Glutamatergic neuron (in vitro differentiated cells): ENCODE data around the gene STIM2. TPM values are rescaled to one million over a fixed set of nuclear protein-coding genes. Genes with fewer than 3 reads are reported as not detected.

Source experiments
- DNase-seq: peaks from one replicate; pipeline ENCODE4 v3.0.0; 2022
- H3K27ac Mint-ChIP-seq: one replicate; pipeline ENCODE4 v1.8.0; 2020; ENCODE audit warnings: mild to moderate bottlenecking, mixed read lengths, inconsistent platforms; ENCODE audit not compliant: unreplicated experiment
- H3K27me3 Mint-ChIP-seq: one replicate; pipeline ENCODE4 v1.8.0; 2020; ENCODE audit warnings: mild to moderate bottlenecking, moderate library complexity, mixed read lengths, inconsistent platforms; ENCODE audit not compliant: unreplicated experiment
- H3K36me3 Mint-ChIP-seq: one replicate; pipeline ENCODE4 v1.8.0; 2020; ENCODE audit warnings: mild to moderate bottlenecking, mixed read lengths, inconsistent platforms; ENCODE audit not compliant: unreplicated experiment
- H3K4me1 Mint-ChIP-seq: one replicate; pipeline ENCODE4 v1.8.0; 2020; ENCODE audit warnings: mild to moderate bottlenecking, low read depth, mixed read lengths, inconsistent platforms; ENCODE audit not compliant: unreplicated experiment
- H3K4me3 Mint-ChIP-seq: one replicate; pipeline ENCODE4 v1.8.0; 2020; ENCODE audit warnings: mild to moderate bottlenecking, mixed read lengths, inconsistent platforms; ENCODE audit not compliant: unreplicated experiment
- H3K9me3 Mint-ChIP-seq: one replicate; pipeline ENCODE4 v1.8.0; 2020; ENCODE audit warnings: mild to moderate bottlenecking, moderate library complexity, mixed read lengths, inconsistent platforms; ENCODE audit not compliant: unreplicated experiment
- total RNA-seq: library from RNA; stranded (reverse); fragmentation: NEBNext Ultra II Directional; extraction: Animal tissue kit (Norgen Biotek cat#: 25700); gene quantifications from one replicate; pipeline ENCODE4 v1.2.1, GENCODE V29; 2021; ENCODE audit not compliant: unreplicated experiment
- TF ChIP-seq, protein P1 (sequence below): fragments of 200-600 bp; sonication (generic); IDR thresholded peaks from one replicate; pipeline ENCODE4 v1.5.0; 2021; ENCODE audit not compliant: partially characterized antibody, unreplicated experiment

STIM2 gene
- total RNA-seq, 1 donor from 2014 or later: 28.2 TPM

DNA sequence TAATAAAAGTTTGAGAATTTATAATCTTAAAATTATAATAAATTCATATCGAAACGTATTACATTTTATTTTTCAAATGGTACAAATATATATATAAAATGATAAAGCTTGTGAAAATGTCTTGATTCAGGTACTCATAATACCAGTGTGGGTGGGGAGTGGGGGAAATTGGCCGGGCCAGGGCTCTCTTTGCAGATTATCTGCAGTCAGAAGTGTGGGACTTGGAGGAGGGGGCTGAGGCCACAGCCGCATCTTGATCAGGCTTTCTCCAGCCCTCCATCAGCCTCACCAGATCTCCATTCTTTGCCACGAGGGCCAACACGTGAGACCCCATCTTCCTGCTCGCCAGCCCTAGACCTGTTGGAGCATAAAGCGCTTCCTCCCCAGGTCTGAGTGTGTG, 86.7 kb downstream of the STIM2 start:
- no peaks in the 10 kb centered on the region for H3K36me3 Mint-ChIP-seq
- no peak overlapping the region for H3K4me3 Mint-ChIP-seq
- TF ChIP-seq, protein P1, sequence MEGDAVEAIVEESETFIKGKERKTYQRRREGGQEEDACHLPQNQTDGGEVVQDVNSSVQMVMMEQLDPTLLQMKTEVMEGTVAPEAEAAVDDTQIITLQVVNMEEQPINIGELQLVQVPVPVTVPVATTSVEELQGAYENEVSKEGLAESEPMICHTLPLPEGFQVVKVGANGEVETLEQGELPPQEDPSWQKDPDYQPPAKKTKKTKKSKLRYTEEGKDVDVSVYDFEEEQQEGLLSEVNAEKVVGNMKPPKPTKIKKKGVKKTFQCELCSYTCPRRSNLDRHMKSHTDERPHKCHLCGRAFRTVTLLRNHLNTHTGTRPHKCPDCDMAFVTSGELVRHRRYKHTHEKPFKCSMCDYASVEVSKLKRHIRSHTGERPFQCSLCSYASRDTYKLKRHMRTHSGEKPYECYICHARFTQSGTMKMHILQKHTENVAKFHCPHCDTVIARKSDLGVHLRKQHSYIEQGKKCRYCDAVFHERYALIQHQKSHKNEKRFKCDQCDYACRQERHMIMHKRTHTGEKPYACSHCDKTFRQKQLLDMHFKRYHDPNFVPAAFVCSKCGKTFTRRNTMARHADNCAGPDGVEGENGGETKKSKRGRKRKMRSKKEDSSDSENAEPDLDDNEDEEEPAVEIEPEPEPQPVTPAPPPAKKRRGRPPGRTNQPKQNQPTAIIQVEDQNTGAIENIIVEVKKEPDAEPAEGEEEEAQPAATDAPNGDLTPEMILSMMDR: no peak
- H3K4me1 Mint-ChIP-seq: peaks cover under 1% of the 10 kb centered on the region
- peaks cover 1% of the 10 kb centered on the region for H3K9me3 Mint-ChIP-seq
- DNase-seq: no peak
- no peaks in the 10 kb centered on the region for H3K27me3 Mint-ChIP-seq
- H3K27ac Mint-ChIP-seq: no peak overlapping the region

GRCh38 chr4:26950446-26950845, 89.8 kb downstream of the STIM2 start:
- H3K27me3 Mint-ChIP-seq: no peaks in the 10 kb centered on the region
- peaks cover 6% of the 10 kb centered on the region for H3K4me1 Mint-ChIP-seq
- no peak overlapping the region for H3K27ac Mint-ChIP-seq
- TF ChIP-seq, protein P1: no peak
- no peak overlapping the region for H3K4me3 Mint-ChIP-seq
- DNase-seq: no peak
- no peaks in the 10 kb centered on the region for H3K36me3 Mint-ChIP-seq
- H3K9me3 Mint-ChIP-seq: peaks cover 1% of the 10 kb centered on the region

DNA sequence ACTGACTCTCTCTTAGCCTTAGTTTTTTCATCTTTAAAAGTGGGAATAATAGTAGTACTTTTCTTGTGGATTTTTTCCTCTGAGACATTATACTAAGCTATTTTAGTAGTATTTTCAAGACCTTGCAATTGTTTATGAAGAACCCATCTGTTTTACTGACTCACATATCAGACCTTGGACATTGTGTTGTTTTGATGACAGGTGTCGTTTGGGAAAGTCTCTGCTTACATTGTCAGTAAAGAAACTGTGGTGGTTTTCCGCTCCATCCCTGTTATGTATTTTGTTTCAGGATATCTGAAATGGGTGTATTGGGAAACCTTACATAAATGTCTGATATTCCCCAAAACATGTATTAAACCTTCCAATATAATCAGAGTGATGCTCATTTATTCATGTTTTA, 92.2 kb downstream of the STIM2 start:
- H3K4me3 Mint-ChIP-seq: no peak overlapping the region
- peaks cover 6% of the 10 kb centered on the region for H3K4me1 Mint-ChIP-seq

GRCh38 chr4:26953366-26953765, 92.7 kb downstream of the STIM2 start:
- H3K9me3 Mint-ChIP-seq: peaks cover 1% of the 10 kb centered on the region
- H3K4me3 Mint-ChIP-seq: no peak overlapping the region
- no peaks in the 10 kb centered on the region for H3K36me3 Mint-ChIP-seq
- TF ChIP-seq, protein P1: no peak
- H3K4me1 Mint-ChIP-seq: peaks cover 6% of the 10 kb centered on the region
- H3K27me3 Mint-ChIP-seq: no peaks in the 10 kb centered on the region
- DNase-seq: no peak
- no peak overlapping the region for H3K27ac Mint-ChIP-seq

More for the DNA sequence above, 92.2 kb downstream of the STIM2 start:
- TF ChIP-seq, protein P1: no peak
- Mint-ChIP-seq H3K36me3 (no peaks in the 10 kb centered on the region), H3K27ac (no peak overlapping the region), H3K27me3 (no peaks in the 10 kb centered on the region), H3K9me3 (peaks cover 1% of the 10 kb centered on the region)
- no peak for DNase-seq

DNA sequence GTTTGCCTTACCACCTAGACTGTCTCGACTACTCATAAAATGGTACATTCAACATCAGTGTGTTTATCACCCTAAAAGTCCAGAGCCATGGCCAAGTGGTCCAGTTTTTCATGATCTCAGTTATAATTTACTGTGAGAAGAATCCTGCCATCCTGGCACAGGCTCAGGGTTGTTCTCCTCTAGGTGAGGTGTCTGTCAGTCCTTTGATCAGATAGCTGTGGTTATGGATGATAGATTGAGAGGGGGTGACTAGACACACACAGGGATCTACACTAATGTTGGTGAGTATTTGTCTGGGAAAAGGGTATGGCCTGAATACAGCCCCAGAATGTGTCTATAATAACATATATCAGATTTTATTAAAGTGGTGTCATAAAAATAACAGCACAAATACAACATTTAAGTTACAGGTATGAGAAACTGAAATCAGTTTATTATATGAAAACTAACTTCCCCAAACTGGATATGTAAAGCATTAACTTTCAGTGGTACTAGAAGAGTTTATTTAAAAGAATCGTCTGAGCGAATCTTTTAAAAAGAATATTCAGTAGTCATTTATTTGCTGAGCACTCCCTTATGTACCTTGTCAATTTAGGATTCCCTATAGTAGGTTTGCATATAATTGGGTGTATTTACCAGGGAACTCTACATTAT, 93.3 kb downstream of the STIM2 start:
- TF ChIP-seq, protein P1: no peak
- H3K4me1 Mint-ChIP-seq: peaks cover 6% of the 10 kb centered on the region
- no peaks in the 10 kb centered on the region for H3K27me3 Mint-ChIP-seq
- H3K9me3 Mint-ChIP-seq: peaks cover 1% of the 10 kb centered on the region
- no peak overlapping the region for H3K27ac Mint-ChIP-seq
- no peaks in the 10 kb centered on the region for H3K36me3 Mint-ChIP-seq
- DNase-seq: no peak
- H3K4me3 Mint-ChIP-seq: no peak overlapping the region
